ENCODE results near the gene ANTXR1. TPM values are rescaled to one million over a fixed set of nuclear protein-coding genes. Genes with fewer than 3 reads are reported as not detected.
A peak's percentile ranks its signal among the peaks of the same experiment; 100 is the strongest.

Gene ANTXR1
- total and polyA plus RNA-seq, 2 experiments from 2014 or later = 128 to 191 TPM

DNA sequence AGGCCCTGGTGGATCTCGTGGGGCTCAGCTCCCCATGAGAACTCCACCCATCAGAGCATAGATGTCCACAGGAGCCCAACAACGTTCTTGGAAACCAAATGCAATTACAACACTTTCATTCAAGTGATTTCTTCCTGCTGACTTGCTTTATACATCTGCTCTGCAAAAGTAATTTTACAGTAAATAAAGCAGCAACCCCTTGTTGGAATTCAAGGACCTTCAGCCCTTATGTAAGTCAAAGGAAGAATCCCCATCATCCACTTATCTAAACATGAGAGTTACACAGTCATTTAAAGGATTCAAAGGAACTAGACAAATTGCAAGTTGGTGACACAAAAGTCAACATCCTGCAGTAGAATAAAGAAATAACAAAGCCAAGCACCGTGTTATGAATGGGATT lies 17.1 kb upstream of the ANTXR1 start:
- Histone ChIP-seq H4K20me1 (ENCODE audit: insufficient read depth) (no peaks in the 10 kb centered on the region), H2AFZ (no peak overlapping the region), H3K27ac (no peak overlapping the region), H3K4me2 (ENCODE audit: unreplicated experiment) (no peak overlapping the region), H3K4me3 (no peak overlapping the region), H3K9me3 (ENCODE audit: low read depth) (no peaks in the 10 kb centered on the region), H3K9me2 (ENCODE audit: insufficient read depth) (no peaks in the 10 kb centered on the region), H3K9ac (no peak overlapping the region), H3K36me3 (ENCODE audit: low read depth) (no peaks in the 10 kb centered on the region), H3F3A (ENCODE audit: insufficient read depth) (peaks cover 13% of the 10 kb centered on the region; the same call in 1 of the 2 replicates), H3K79me2 (ENCODE audit: insufficient read depth) (no peaks in the 10 kb centered on the region), H3K4me1 (ENCODE audit: insufficient read depth) (peaks cover 28% of the 10 kb centered on the region), H3K27me3 (replicated peaks; ENCODE audit: insufficient read depth) (no peaks in the 10 kb centered on the region)
- DNase-seq = no peak
- in situ Hi-C loops (cut with MboI) = no loop called here
- TF ChIP-seq EZH2phosphoT487 (IDR thresholded peaks at IDR 0.05; ENCODE audit: insufficient read depth, low read depth) (no peak), EZH2 (IDR thresholded peaks at IDR 0.05; ENCODE audit: insufficient read depth, poor library complexity, severe bottlenecking) (no peak)
- whole genome bisulfite sequencing, 2 experiments (ENCODE audit: low coverage in 1 of 2, low lambda C conversion rate in 2 of 2, missing lambda C conversion rate in 2 of 2) = 25 to 37% methylated on average over 3 of the region's 3 CpGs

DNA sequence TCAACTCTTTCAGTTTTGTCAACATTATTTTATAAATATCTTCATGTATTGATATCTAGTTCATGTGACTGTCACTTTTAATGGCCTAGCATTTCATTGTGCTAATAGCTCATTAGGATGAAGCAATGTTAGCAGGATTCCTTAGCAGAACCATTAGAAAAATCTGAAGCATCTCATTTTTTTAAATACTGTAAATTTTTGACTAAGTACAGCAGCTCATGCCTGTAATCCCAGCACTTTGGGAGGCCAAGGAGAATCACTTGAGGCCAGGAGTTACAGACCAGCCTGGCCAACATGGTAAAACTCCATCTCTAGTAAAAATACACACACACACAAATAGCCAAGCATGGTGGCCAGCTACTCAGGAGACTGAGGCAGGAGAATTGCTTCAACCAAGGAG lies 15.6 kb upstream of the ANTXR1 start:
- no peaks in the 10 kb centered on the region for H3K9me2 ChIP-seq (ENCODE audit: insufficient read depth)
- no peaks in the 10 kb centered on the region for H4K20me1 ChIP-seq (ENCODE audit: insufficient read depth)
- H3K9ac ChIP-seq = no peak overlapping the region
- no peak overlapping the region for H3K4me2 ChIP-seq (ENCODE audit: unreplicated experiment)
- no peak overlapping the region for H3K4me3 ChIP-seq
- no peaks in the 10 kb centered on the region for H3K79me2 ChIP-seq (ENCODE audit: insufficient read depth)
- no peaks in the 10 kb centered on the region for H3K27me3 ChIP-seq (replicated peaks; ENCODE audit: insufficient read depth)
- TF ChIP-seq EZH2phosphoT487 (IDR thresholded peaks at IDR 0.05; ENCODE audit: insufficient read depth, low read depth) (no peak), EZH2 (IDR thresholded peaks at IDR 0.05; ENCODE audit: insufficient read depth, poor library complexity, severe bottlenecking) (no peak)
- H3K27ac ChIP-seq = no peak overlapping the region
- no peaks in the 10 kb centered on the region for H3K9me3 ChIP-seq (ENCODE audit: low read depth)
- in situ Hi-C loops (cut with MboI) = no loop called here
- no peaks in the 10 kb centered on the region for H3K36me3 ChIP-seq (ENCODE audit: low read depth)
- peaks cover 28% of the 10 kb centered on the region for H3K4me1 ChIP-seq (ENCODE audit: insufficient read depth)
- no peak overlapping the region for H2AFZ ChIP-seq
- H3F3A ChIP-seq (ENCODE audit: insufficient read depth) = peaks cover 13% of the 10 kb centered on the region; the same call in 1 of the 2 replicates
- DNase-seq = no peak

GRCh38 chr2:69001879-69002278 lies 11.1 kb upstream of the ANTXR1 start:
- Histone ChIP-seq H3K27me3 (replicated peaks; ENCODE audit: insufficient read depth) (no peaks in the 10 kb centered on the region), H3K4me3 (no peak overlapping the region), H3K4me1 (ENCODE audit: insufficient read depth) (peaks cover 7% of the 10 kb centered on the region; the same call in 1 of the 2 replicates), H3K9me2 (ENCODE audit: insufficient read depth) (no peaks in the 10 kb centered on the region), H3K27ac (no peak overlapping the region), H3K36me3 (ENCODE audit: low read depth) (no peaks in the 10 kb centered on the region), H3K79me2 (ENCODE audit: insufficient read depth) (no peaks in the 10 kb centered on the region), H4K20me1 (ENCODE audit: insufficient read depth) (no peaks in the 10 kb centered on the region), H3K9ac (no peak overlapping the region), H3F3A (ENCODE audit: insufficient read depth) (no peaks in the 10 kb centered on the region), H3K4me2 (ENCODE audit: unreplicated experiment) (no peak overlapping the region), H3K9me3 (ENCODE audit: low read depth) (no peaks in the 10 kb centered on the region), H2AFZ (no peak overlapping the region)
- in situ Hi-C loops (cut with MboI) = no loop called here
- TF ChIP-seq EZH2 (IDR thresholded peaks at IDR 0.05; ENCODE audit: insufficient read depth, poor library complexity, severe bottlenecking) = no peak
- TF ChIP-seq EZH2phosphoT487 (IDR thresholded peaks at IDR 0.05; ENCODE audit: insufficient read depth, low read depth) = no peak
- DNase-seq = no peak

GRCh38 chr2:69003731-69004130 lies 9.2 kb upstream of the ANTXR1 start:
- Histone ChIP-seq H3K27me3 (replicated peaks; ENCODE audit: insufficient read depth) (no peaks in the 10 kb centered on the region), H3K36me3 (ENCODE audit: low read depth) (no peaks in the 10 kb centered on the region), H3K9me3 (ENCODE audit: low read depth) (no peaks in the 10 kb centered on the region), H3K9ac (no peak overlapping the region), H3K4me2 (ENCODE audit: unreplicated experiment) (no peak overlapping the region), H3K27ac (no peak overlapping the region), H3K9me2 (ENCODE audit: insufficient read depth) (no peaks in the 10 kb centered on the region), H3K4me3 (no peak overlapping the region), H3K4me1 (ENCODE audit: insufficient read depth) (no peaks in the 10 kb centered on the region), H2AFZ (no peak overlapping the region), H3K79me2 (ENCODE audit: insufficient read depth) (no peaks in the 10 kb centered on the region), H3F3A (ENCODE audit: insufficient read depth) (no peaks in the 10 kb centered on the region), H4K20me1 (ENCODE audit: insufficient read depth) (no peaks in the 10 kb centered on the region)
- DNase-seq = no peak
- TF ChIP-seq EZH2phosphoT487 (IDR thresholded peaks at IDR 0.05; ENCODE audit: insufficient read depth, low read depth) (no peak), EZH2 (IDR thresholded peaks at IDR 0.05; ENCODE audit: insufficient read depth, poor library complexity, severe bottlenecking) (no peak)
- in situ Hi-C loops (cut with MboI) = no loop called here
- 60 to 68% methylated on average over 2 of the region's 2 CpGs for WGBS, 2 experiments (ENCODE audit: low coverage in 1 of 2, low lambda C conversion rate in 2 of 2, missing lambda C conversion rate in 2 of 2)

GRCh38 chr2:69007169-69007568 lies 5.8 kb upstream of the ANTXR1 start:
- no peak overlapping the region for H3K4me3 ChIP-seq
- H3K27ac ChIP-seq = no peak overlapping the region
- DNase-seq = peak; percentile 19
- no peaks in the 10 kb centered on the region for H3K79me2 ChIP-seq (ENCODE audit: insufficient read depth)
- H3K9me2 ChIP-seq (ENCODE audit: insufficient read depth) = no peaks in the 10 kb centered on the region
- H3K4me1 ChIP-seq (ENCODE audit: insufficient read depth) = peaks cover 20% of the 10 kb centered on the region
- no peaks in the 10 kb centered on the region for H3K36me3 ChIP-seq (ENCODE audit: low read depth)
- in situ Hi-C loops (cut with MboI) = no loop called here
- H3F3A ChIP-seq (ENCODE audit: insufficient read depth) = peaks cover 14% of the 10 kb centered on the region
- no peaks in the 10 kb centered on the region for H3K27me3 ChIP-seq (replicated peaks; ENCODE audit: insufficient read depth)
- H2AFZ ChIP-seq = no peak overlapping the region
- no peak overlapping the region for H3K9ac ChIP-seq
- no peaks in the 10 kb centered on the region for H3K9me3 ChIP-seq (ENCODE audit: low read depth)
- H3K4me2 ChIP-seq (ENCODE audit: unreplicated experiment) = no peak overlapping the region
- no peak for TF ChIP-seq EZH2 (IDR thresholded peaks at IDR 0.05; ENCODE audit: insufficient read depth, poor library complexity, severe bottlenecking)
- no peak for TF ChIP-seq EZH2phosphoT487 (IDR thresholded peaks at IDR 0.05; ENCODE audit: insufficient read depth, low read depth)
- H4K20me1 ChIP-seq (ENCODE audit: insufficient read depth) = no peaks in the 10 kb centered on the region
